ENCODE results near the gene RHOC.

Gene RHOC

GRCh38 chr1:112673592-112674439 is 33.1 kb downstream of the RHOC start:
- Histone ChIP-seq H3K18ac (ENCODE audit: low read length) (peak overlapping the region; percentile 77), H3K9ac (ENCODE audit: low read length) (peak overlapping the region; percentile 88), H3K4me3 (ENCODE audit: low read length) (peak overlapping the region; percentile 77), H2AK5ac (ENCODE audit: low read length) (no peak overlapping the region), H3K79me1 (ENCODE audit: low read length) (peaks cover 4% of the 10 kb centered on the region), H2BK15ac (replicated peaks; ENCODE audit: low read depth) (no peak overlapping the region), H4K5ac (ENCODE audit: low read length) (no peak overlapping the region), H3K56ac (ENCODE audit: low read length) (peak overlapping the region; percentile 95), H3K4ac (ENCODE audit: low read depth, low read length) (no peak overlapping the region), H3K27ac (ENCODE audit: low read depth, low read length) (peak overlapping the region; percentile 77), H3K23ac (ENCODE audit: low read length) (peak overlapping the region; percentile 6), H3K4me1 (ENCODE audit: control insufficient read depth, low read depth, low read length) (peaks cover 5% of the 10 kb centered on the region), H3K36me3 (ENCODE audit: control insufficient read depth, insufficient read depth, low read length) (no peaks in the 10 kb centered on the region), H2BK120ac (ENCODE audit: low read depth, low read length) (no peak overlapping the region), H3K4me2 (ENCODE audit: low read length) (peak overlapping the region; percentile 89), H4K8ac (ENCODE audit: low read depth, low read length) (no peak overlapping the region), H2BK5ac (ENCODE audit: low read length) (peak overlapping the region; percentile 82), H3K79me2 (ENCODE audit: control insufficient read depth, insufficient read depth, low read length) (peaks cover 2% of the 10 kb centered on the region), H3K27me3 (ENCODE audit: insufficient read depth, low read length, poor library complexity) (no peaks in the 10 kb centered on the region)
- WGBS (ENCODE audit: extremely low coverage, insufficient coverage, low lambda C conversion rate): no CpG with 5 or more reads among the region's 18 CpGs
- DNase-seq: peak; percentile 59

GRCh38 chr1:112672842-112673241 is 34.1 kb downstream of the RHOC start:
- Histone ChIP-seq H4K8ac (ENCODE audit: low read depth, low read length) (no peak overlapping the region), H3K9ac (ENCODE audit: low read length) (no peak overlapping the region), H4K5ac (ENCODE audit: low read length) (no peak overlapping the region), H3K4me2 (ENCODE audit: low read length) (no peak overlapping the region), H3K4me1 (ENCODE audit: control insufficient read depth, low read depth, low read length) (peaks cover 5% of the 10 kb centered on the region), H2BK5ac (ENCODE audit: low read length) (no peak overlapping the region), H3K27me3 (ENCODE audit: insufficient read depth, low read length, poor library complexity) (no peaks in the 10 kb centered on the region), H3K4ac (ENCODE audit: low read depth, low read length) (no peak overlapping the region), H3K27ac (ENCODE audit: low read depth, low read length) (no peak overlapping the region), H3K23ac (ENCODE audit: low read length) (no peak overlapping the region), H2BK15ac (replicated peaks; ENCODE audit: low read depth) (no peak overlapping the region), H2AK5ac (ENCODE audit: low read length) (no peak overlapping the region), H2BK120ac (ENCODE audit: low read depth, low read length) (no peak overlapping the region), H3K56ac (ENCODE audit: low read length) (no peak overlapping the region), H3K79me1 (ENCODE audit: low read length) (peaks cover 4% of the 10 kb centered on the region), H3K36me3 (ENCODE audit: control insufficient read depth, insufficient read depth, low read length) (no peaks in the 10 kb centered on the region), H3K79me2 (ENCODE audit: control insufficient read depth, insufficient read depth, low read length) (peaks cover 2% of the 10 kb centered on the region), H3K18ac (ENCODE audit: low read length) (no peak overlapping the region), H3K4me3 (ENCODE audit: low read length) (no peak overlapping the region)
- no peak for DNase-seq
- WGBS (ENCODE audit: extremely low coverage, insufficient coverage, low lambda C conversion rate): no CpG with 5 or more reads among the region's 1 CpG

DNA sequence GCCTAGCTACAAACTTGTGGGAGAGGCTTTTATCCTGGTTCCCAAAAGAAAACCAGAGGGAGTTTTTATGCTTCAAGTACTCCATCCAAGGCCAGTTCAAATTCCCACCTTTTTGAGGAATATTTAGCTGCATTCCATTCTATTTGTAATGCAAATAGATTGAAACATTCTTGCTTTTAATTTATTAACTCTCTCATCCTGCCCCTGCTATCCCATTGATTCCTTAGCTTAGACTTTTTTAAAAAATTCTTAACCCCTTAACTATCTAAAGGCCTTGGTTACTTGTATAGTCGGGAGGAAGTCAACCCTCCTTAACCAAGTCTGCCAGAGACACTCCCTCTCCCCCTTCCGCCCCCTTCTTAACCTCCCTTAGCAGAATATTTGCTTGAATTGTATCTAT is 34.9 kb downstream of the RHOC start:
- no peak overlapping the region for H3K23ac ChIP-seq (ENCODE audit: low read length)
- no peak overlapping the region for H2BK5ac ChIP-seq (ENCODE audit: low read length)
- H3K4me2 ChIP-seq (ENCODE audit: low read length): no peak overlapping the region
- H2BK15ac ChIP-seq (replicated peaks; ENCODE audit: low read depth): no peak overlapping the region
- H4K8ac ChIP-seq (ENCODE audit: low read depth, low read length): no peak overlapping the region
- H3K36me3 ChIP-seq (ENCODE audit: control insufficient read depth, insufficient read depth, low read length): no peaks in the 10 kb centered on the region
- H3K4ac ChIP-seq (ENCODE audit: low read depth, low read length): no peak overlapping the region
- no peak overlapping the region for H3K9ac ChIP-seq (ENCODE audit: low read length)
- WGBS (ENCODE audit: extremely low coverage, insufficient coverage, low lambda C conversion rate): no CpG with 5 or more reads among the region's 2 CpGs
- peak; percentile 44 for DNase-seq
- H2BK120ac ChIP-seq (ENCODE audit: low read depth, low read length): no peak overlapping the region
- no peaks in the 10 kb centered on the region for H3K27me3 ChIP-seq (ENCODE audit: insufficient read depth, low read length, poor library complexity)
- H3K79me1 ChIP-seq (ENCODE audit: low read length): no peaks in the 10 kb centered on the region
- no peaks in the 10 kb centered on the region for H3K79me2 ChIP-seq (ENCODE audit: control insufficient read depth, insufficient read depth, low read length)
- no peak overlapping the region for H3K4me3 ChIP-seq (ENCODE audit: low read length)
- peaks cover 5% of the 10 kb centered on the region for H3K4me1 ChIP-seq (ENCODE audit: control insufficient read depth, low read depth, low read length)
- no peak overlapping the region for H3K27ac ChIP-seq (ENCODE audit: low read depth, low read length)
- no peak overlapping the region for H2AK5ac ChIP-seq (ENCODE audit: low read length)
- no peak overlapping the region for H4K5ac ChIP-seq (ENCODE audit: low read length)
- H3K56ac ChIP-seq (ENCODE audit: low read length): no peak overlapping the region
- no peak overlapping the region for H3K18ac ChIP-seq (ENCODE audit: low read length)

- DNase-seq: no peak
- Histone ChIP-seq H3K56ac (ENCODE audit: low read length) (no peak overlapping the region), H3K79me1 (ENCODE audit: low read length) (no peaks in the 10 kb centered on the region), H3K23ac (ENCODE audit: low read length) (no peak overlapping the region), H3K4ac (ENCODE audit: low read depth, low read length) (no peak overlapping the region), H3K4me1 (ENCODE audit: control insufficient read depth, low read depth, low read length) (no peaks in the 10 kb centered on the region), H3K18ac (ENCODE audit: low read length) (no peak overlapping the region), H3K4me2 (ENCODE audit: low read length) (no peak overlapping the region), H2BK15ac (replicated peaks; ENCODE audit: low read depth) (no peak overlapping the region), H3K27me3 (ENCODE audit: insufficient read depth, low read length, poor library complexity) (no peaks in the 10 kb centered on the region), H4K8ac (ENCODE audit: low read depth, low read length) (no peak overlapping the region), H3K79me2 (ENCODE audit: control insufficient read depth, insufficient read depth, low read length) (no peaks in the 10 kb centered on the region), H3K27ac (ENCODE audit: low read depth, low read length) (no peak overlapping the region), H3K36me3 (ENCODE audit: control insufficient read depth, insufficient read depth, low read length) (peaks cover 2% of the 10 kb centered on the region), H4K5ac (ENCODE audit: low read length) (no peak overlapping the region), H3K4me3 (ENCODE audit: low read length) (no peak overlapping the region), H2BK120ac (ENCODE audit: low read depth, low read length) (no peak overlapping the region), H3K9ac (ENCODE audit: low read length) (no peak overlapping the region), H2AK5ac (ENCODE audit: low read length) (no peak overlapping the region), H2BK5ac (ENCODE audit: low read length) (no peak overlapping the region)
- WGBS (ENCODE audit: extremely low coverage, insufficient coverage, low lambda C conversion rate): no CpG with 5 or more reads among the region's 2 CpGs
Observed at GRCh38 chr1:112666946-112667345, 40.0 kb downstream of the RHOC start.

DNA sequence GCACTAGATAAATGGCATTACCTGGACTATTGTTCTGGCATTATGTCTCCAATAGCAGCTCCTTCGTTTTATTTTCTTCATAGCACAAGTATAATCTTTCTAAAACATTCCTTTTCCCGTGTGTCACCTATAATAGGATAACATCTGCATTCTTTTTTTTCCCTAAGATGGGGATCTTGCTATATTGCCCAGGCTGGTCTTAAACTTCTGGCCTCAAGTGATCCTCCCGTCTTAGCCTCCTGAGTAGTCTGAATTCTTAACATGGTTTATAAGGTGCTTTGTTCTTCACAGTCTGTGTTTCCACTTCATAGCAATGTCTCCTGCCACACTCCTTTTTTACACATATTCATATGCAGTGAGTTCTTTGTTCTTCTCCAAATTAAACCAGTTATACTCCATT is 41.1 kb downstream of the RHOC start:
- no peak for DNase-seq
- peaks cover 5% of the 10 kb centered on the region for H3K36me3 ChIP-seq (ENCODE audit: control insufficient read depth, insufficient read depth, low read length)

DNA sequence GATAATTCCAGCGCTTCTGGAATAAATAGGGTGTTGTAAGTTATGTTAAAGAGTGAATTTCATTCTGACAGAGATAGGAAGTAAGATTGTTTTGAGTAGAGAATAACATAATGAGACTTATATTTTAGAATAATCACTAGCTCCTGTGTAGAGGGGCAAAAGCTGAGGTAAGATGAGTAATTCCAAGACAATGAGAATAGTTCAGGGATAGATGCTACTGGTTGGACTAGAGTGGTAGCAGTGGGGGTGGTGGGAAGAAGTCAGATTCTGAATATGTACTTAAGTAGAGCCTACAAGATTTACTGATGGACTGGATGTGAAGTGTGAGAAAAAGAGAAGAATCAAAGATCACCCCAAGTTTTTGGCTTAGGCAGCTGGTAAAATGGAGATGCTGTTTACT is 55.7 kb downstream of the RHOC start:
- Histone ChIP-seq H3K4me1 (ENCODE audit: control insufficient read depth, low read depth, low read length) (no peaks in the 10 kb centered on the region), H3K27ac (ENCODE audit: low read depth, low read length) (no peak overlapping the region), H3K4ac (ENCODE audit: low read depth, low read length) (no peak overlapping the region), H3K56ac (ENCODE audit: low read length) (no peak overlapping the region), H3K9ac (ENCODE audit: low read length) (no peak overlapping the region), H2BK5ac (ENCODE audit: low read length) (no peak overlapping the region), H3K36me3 (ENCODE audit: control insufficient read depth, insufficient read depth, low read length) (no peaks in the 10 kb centered on the region), H3K4me2 (ENCODE audit: low read length) (no peak overlapping the region), H3K4me3 (ENCODE audit: low read length) (no peak overlapping the region), H3K79me2 (ENCODE audit: control insufficient read depth, insufficient read depth, low read length) (peaks cover 2% of the 10 kb centered on the region), H4K5ac (ENCODE audit: low read length) (no peak overlapping the region), H4K8ac (ENCODE audit: low read depth, low read length) (no peak overlapping the region), H3K18ac (ENCODE audit: low read length) (no peak overlapping the region), H3K27me3 (ENCODE audit: insufficient read depth, low read length, poor library complexity) (no peaks in the 10 kb centered on the region), H2BK120ac (ENCODE audit: low read depth, low read length) (no peak overlapping the region), H3K79me1 (ENCODE audit: low read length) (peaks cover 3% of the 10 kb centered on the region), H2BK15ac (replicated peaks; ENCODE audit: low read depth) (no peak overlapping the region), H3K23ac (ENCODE audit: low read length) (no peak overlapping the region), H2AK5ac (ENCODE audit: low read length) (no peak overlapping the region)
- WGBS (ENCODE audit: extremely low coverage, insufficient coverage, low lambda C conversion rate): 100% methylated on average over 1 of the region's 1 CpG
- DNase-seq: no peak

More for the DNA sequence above, 41.1 kb downstream of the RHOC start:
- Histone ChIP-seq H3K56ac (ENCODE audit: low read length) (no peak overlapping the region), H3K23ac (ENCODE audit: low read length) (no peak overlapping the region), H4K5ac (ENCODE audit: low read length) (no peak overlapping the region), H3K27ac (ENCODE audit: low read depth, low read length) (no peak overlapping the region), H3K79me2 (ENCODE audit: control insufficient read depth, insufficient read depth, low read length) (no peaks in the 10 kb centered on the region), H3K18ac (ENCODE audit: low read length) (no peak overlapping the region), H2BK15ac (replicated peaks; ENCODE audit: low read depth) (no peak overlapping the region), H2BK5ac (ENCODE audit: low read length) (no peak overlapping the region), H2BK120ac (ENCODE audit: low read depth, low read length) (no peak overlapping the region), H4K8ac (ENCODE audit: low read depth, low read length) (no peak overlapping the region), H3K9ac (ENCODE audit: low read length) (no peak overlapping the region), H3K4me3 (ENCODE audit: low read length) (no peak overlapping the region), H2AK5ac (ENCODE audit: low read length) (no peak overlapping the region), H3K27me3 (ENCODE audit: insufficient read depth, low read length, poor library complexity) (no peaks in the 10 kb centered on the region), H3K4ac (ENCODE audit: low read depth, low read length) (no peak overlapping the region), H3K4me2 (ENCODE audit: low read length) (no peak overlapping the region), H3K79me1 (ENCODE audit: low read length) (no peaks in the 10 kb centered on the region), H3K4me1 (ENCODE audit: control insufficient read depth, low read depth, low read length) (no peaks in the 10 kb centered on the region)
- no CpG with 5 or more reads among the region's 3 CpGs for WGBS (ENCODE audit: extremely low coverage, insufficient coverage, low lambda C conversion rate)
